ENCODE measurements around the gene TDP1.

GRCh38 chr14:89978656-89979055, 22.9 kb downstream of the TDP1 start:
- TF ChIP-seq CTCF (IDR thresholded peaks at IDR 0.05) (no peak), POLR2A (IDR thresholded peaks at IDR 0.05) (no peak)
